ENCODE measurements around the gene FAM110A.

- no peak for TF ChIP-seq EZH2 (IDR thresholded peaks at IDR 0.05; ENCODE audit: borderline replicate concordance, low read depth, low read length, poor library complexity, severe bottlenecking)
- TF ChIP-seq CTCF (conservative IDR thresholded peaks at IDR 0.05; ENCODE audit: low read depth, low read length): no peak
Measured at GRCh38 chr20:821731-822065, 11.8 kb upstream of the FAM110A start.

All from A673 (cell line).